Testis (tissue), 2 donors: Measurements from ENCODE around the gene NOVA1.

Source experiments
- CTCF ChIP-seq, 3 experiments: fragments of 450-650 bp in 2 of 3; fragments of 200-600 bp in 1 of 3; sonication (generic) in 1 of 3; IDR thresholded peaks; one replicate each; pipeline ENCODE4 v1.5.1; 2016 to 2019; ENCODE audit warnings: antibody characterized with exemption in 3 of 3, mild to moderate bottlenecking in 2 of 3, moderate library complexity in 1 of 3
- POLR2A ChIP-seq: fragments of 450-650 bp; IDR thresholded peaks from one replicate; pipeline ENCODE4 v1.6.1; 2017; ENCODE audit warnings: antibody characterized with exemption, mild to moderate bottlenecking, moderate library complexity

GRCh38 chr14:26548406-26548805, 49.4 kb downstream of the NOVA1 start:
- TF ChIP-seq CTCF (IDR thresholded peaks at IDR 0.05) (no peak), POLR2A (no peak)
